NCI-H2029 (cell line): Measurements from ENCODE around the gene UCK1.

Experiments used
- DNase-seq: peaks from one replicate; lab custom pipeline; 2025; lab: John Stamatoyannopoulos, UW

Gene UCK1

DNA sequence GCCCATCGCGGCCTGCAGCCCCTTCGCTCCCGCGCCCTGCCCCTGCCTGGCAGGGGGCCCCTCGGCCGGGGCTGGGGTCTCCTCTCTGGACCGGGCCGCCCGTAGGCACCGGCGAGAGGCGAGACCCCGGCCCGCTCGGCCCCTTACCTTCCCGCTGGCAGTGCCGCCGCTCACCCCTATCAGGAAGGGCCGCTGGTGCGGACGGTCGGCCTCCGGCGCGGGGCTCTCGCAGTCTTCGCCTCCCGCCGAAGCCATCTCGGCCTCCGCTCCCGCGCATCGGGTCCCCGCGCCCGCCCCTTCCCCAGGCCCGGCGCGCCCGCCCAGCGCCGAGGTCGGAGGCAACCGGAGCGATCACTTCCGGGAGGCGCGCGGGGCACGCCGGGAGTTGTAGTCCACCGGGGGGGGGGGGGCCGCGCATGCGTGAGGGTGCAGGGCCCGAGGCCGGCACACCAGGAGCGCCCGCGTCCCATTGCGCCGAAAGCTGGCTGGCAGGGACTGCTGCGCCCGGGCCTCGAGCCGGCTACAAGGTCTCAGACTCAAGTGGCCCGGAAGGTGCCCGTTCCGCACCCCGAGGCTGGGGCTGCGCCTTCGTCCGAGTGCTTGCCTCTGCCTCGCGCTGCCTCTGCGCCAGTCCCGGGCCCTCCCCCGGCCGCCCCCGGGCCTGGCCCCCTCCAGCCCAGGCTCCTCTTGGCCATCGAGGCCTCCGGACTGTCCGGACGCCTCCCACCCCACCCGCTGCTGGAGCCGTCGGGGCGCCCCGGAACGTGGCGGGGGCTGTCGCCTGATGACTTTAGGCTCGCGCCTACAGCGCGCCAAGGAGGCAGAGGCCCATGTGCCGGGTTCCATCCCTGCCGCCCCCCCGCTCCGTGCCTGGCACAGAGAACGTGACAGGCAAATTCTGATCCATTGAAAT, at the start of gene UCK1:
TSS of gene UCK1 (minus strand) at position 344 of the 913 bp plus-strand sequence. CDS start at position 255, 89 bp downstream.
- peak; percentile 61 for DNase-seq

DNA sequence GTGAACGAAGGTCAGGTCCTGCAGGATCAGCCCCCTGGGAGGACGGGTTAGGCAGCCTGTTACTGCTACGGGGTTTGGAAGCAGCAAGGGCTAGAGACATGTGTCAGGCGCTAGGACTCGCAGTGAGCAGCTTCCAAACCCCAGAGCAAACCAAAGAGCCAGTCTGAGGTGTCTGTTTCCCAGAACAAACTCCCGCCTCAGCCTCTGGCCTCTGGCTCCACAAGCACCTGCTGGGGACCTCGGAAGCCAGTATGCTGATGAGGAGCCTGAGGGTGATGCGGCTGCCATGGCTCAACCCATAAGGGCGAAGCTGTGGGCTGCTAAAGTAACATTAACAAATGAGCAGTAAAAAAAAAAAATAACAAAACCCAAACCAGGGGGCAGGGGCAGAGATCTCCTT, 49.3 kb upstream of the UCK1 start:
- no peak for DNase-seq

DNA sequence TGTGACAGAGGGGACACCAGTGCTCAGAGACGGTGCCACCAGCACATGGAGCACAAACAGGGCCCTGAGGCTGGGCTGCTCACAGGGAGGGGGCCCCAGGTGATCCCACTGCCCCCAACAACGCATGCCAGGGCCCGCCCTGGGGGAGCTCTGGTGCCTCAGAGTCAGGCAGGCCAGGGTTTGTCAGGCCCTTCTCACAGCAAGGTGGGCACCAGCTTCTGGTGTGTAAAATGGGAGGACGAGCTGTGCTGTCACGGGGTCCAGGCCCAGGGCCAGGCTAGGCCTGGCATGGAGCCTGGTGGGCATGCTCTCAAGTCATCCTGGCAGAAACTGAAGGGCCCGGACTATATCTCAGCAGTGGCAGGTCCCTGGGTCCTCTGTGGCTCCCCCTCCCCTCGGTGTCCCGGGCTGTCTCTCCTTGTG, 48.7 kb upstream of the UCK1 start:
- DNase-seq = no peak

DNA sequence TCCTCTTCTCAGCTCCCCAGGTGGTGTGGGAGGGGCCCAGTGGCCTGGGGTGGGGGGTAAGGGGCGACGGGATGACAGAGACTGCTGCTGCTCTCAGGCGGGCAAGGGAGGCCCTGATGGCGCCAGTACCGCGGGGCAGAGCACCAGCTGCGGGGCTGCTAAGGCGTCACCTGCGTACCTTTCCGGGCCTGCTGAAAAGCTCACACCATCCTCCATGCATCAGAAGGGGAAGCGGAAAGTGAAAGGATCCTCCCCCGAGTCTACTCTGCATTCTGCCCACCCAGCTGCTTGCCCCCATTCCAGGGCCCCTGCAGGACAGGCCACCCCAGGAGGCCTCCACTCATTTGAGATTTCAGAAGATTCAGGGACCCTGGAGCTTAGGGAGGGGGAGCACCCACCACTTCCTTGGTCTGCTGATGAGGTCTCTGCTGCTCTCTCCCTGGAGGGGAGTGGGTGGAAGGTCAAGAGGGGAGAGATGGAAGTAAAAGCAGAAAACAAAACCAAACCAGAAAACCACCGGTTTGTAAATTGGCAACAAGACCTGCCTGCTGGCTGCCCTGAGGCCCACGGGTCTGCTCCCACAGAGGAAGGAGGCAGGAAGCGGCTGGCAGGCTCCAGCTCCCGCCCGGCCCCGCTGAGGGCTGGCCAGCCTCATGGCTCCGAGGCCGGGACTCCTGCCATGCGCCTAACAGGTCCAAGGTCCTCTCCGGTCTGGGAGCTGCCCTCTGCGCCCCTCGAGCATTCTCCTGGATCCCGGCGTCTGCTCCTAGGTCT, 47.9 kb upstream of the UCK1 start:
- DNase-seq = no peak

DNA sequence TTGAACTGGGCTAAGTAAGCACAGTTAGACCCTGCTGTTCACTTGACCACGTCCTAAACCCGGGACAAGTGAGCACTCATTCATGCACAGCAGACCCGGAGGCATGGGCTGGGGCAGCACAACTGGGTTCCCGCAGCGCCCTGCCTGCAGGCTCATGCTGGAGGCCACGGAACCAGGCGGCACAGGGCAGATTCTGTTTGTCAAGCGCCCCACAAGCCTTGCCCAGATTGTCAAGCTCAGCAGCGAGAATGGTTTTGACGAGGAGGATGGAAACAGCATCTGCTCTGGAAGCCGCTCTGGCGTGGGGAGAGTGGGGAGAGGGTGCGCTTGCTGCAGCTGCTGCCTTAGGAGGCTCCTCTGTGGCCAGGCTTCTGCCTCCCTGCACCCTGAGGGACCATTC, 47.0 kb upstream of the UCK1 start:
- DNase-seq = no peak

DNA sequence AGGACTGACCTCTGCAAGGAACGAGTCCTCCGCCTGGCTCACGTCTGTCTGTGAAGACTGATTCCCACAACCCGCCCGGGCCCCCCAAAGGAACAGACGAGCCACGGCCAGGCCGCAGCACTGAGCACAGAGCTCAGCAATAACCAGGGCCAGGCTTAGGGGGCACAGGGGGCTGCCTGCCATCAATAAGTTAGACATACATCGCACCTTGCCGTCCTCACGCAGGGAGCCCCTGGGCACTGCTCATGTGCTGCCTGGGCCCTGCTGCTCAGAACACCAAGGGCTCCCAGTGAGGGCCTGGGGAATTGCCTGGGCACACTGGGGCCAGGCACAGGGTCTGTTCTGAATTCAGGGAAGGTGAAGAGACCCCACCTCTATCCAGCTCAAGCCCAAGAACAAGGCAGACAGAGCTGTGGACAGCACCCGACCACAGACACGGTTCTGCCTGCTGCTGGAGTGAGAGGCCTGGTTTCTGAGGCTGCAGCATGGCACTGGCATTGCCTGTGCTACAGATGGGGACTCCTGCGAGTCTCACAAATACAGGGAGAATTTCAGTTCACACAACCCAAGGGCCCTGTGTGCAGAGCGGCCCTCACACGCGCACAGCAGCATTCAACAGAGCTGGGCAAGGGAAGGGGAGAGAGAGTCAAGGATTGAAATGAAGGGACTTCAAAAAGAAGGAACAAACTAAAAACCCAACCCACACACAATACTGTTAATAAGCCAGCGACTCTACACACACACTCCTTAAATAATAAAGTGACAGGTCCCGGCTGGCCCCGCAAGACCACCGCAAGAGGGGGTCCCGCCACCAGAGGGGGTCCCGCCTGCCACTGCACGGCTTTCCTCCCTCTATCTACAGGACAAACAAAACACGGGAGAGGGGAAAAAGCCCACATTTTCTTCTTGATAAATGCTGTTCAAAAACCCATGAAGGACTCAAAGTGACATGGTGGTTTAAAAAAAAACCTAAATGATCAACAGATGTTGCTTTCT, 46.2 kb upstream of the UCK1 start:
- DNase-seq = no peak

DNA sequence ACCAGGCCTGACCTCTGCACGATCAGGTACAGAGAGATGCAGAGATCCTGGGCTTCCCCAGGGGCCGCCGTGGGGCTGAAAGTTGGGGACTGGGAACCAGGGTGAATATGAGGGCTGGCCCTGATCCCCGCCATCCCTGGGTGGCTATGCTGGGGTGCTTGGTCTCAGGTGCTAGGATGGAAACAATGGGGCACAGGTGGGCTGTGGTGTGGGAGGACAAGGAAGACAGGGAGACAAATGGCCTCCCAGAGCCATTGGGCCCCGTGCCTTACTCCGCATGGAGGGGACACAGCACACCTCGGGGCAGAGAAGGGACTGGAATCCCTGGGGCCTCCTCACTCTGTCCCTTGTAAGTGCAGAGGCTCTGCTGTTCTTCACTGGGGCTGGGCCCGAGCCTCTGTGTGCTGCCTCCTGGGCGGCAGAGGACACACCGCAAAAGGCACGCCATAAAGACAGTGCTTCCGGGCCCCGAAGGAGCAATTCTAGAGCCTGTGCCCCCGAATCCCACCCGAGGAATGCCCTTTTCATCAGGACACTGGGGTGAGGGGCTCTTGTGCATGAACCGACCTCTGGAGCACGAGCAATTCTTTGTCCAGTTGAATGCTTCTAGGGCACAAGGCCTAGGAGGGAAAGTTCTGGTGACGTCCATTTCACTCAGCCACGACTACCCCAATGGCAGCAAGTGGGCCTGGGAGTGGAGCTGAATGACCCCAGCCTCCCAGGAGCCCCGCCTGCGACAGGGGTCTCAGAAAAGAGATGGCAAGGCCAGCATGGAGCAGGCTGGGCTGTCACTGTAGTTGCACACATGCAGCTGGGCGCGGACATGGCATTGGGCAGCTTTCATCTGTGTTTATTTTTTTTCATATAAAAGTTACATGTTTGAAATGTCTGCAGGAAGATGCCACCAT, 45.1 kb upstream of the UCK1 start:
- no peak for DNase-seq

DNA sequence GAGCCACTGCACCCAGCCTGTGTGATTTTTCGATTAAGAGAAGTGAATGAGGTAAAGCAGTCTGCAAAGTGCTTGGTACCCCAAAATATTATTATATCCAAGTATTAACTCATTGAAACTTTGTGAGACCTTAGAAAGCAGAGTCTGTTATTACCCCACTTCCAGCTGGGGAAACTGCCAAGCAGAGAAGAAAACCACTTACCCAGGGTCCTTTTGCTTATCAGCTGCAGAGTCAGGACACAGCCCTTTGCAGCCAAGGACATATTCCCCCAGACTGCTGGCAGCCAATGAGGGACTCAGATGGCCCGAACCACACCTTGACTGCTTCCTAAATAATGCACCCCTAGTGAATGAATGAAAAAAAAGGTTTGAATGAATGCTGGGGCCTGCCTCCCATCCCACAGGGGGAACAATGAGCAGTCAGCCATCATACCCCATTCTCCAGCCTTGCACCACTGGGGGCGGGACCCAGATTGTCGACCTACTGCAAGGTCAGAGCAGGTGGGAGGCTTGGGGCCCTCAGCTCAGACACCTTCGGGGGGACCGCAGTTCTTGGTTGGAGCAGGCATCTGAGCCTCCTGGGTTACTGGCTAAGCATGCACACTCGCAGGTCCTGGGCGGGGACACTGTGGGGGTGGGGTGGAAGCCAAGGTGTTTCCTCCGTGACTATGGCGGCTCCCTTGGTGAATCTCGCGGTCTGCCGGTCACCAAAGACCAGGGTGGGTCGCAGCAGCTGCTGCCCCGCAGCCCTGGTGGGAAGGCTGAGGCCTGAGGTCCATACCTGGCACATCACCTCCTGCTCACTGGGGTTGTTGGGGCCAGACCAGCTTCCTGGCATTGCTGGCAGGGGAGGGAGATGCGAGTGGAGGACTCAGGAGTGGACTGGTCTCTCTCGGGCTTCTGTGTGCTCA, 43.9 kb upstream of the UCK1 start:
- no peak for DNase-seq

DNA sequence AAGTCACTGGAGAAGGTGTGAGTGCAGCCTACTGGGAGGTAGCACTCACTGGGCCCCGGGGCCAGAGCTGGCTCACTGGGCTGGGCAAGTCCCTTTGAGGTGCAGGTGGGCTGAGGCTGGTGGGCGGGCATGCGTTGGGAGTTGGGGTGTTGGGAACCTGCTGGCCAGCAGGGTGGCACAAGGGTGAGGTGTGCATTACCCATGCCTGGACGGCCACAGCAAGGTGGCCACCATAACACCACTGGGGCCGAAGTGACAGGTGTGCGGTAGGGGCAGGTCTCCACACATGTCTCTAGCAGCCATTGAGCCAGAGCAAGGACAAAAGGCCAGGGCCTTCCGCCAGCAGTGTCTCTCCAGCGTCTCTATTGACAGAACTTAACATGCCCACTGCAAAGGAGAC, 36.8 kb upstream of the UCK1 start:
- DNase-seq = no peak

DNA sequence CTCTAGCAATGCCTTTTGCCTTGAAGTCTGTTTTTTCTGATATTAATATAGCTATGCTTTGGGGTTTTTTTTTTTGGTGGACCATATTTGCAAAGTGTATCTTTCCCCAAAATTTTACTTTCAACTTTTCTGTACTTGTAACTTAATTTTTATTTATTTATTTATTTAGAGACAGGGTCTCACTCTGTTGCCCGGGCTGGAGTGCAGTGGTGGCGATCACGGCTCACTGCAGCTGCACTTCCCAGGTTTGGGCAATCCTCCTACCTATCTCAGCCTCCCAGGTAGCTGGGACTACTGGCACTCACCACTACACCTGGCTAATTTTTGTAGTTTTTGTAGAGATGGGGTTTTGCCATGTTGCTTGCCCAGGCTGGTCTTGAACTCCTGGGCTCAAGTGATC, 35.1 kb upstream of the UCK1 start:
- DNase-seq = no peak

DNA sequence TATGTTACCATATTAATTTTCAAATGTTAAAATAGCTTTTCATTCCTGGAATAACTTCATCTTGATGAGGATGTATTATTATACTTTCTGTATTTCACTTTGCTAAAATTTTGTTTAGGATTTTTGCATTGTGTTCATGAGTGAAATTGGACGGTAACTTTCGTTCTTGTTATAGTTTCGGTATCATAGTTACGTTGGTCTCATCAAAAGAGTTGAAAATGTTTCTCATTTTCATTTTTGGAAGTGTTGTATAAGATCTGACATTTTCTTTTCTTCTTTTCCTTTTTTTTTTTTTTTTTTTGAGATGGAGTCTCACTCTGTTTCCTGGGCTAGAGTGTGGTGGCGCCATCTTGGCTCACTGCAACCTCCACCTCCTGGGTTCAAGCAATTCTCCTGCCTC, 34.3 kb upstream of the UCK1 start:
- no peak for DNase-seq

DNA sequence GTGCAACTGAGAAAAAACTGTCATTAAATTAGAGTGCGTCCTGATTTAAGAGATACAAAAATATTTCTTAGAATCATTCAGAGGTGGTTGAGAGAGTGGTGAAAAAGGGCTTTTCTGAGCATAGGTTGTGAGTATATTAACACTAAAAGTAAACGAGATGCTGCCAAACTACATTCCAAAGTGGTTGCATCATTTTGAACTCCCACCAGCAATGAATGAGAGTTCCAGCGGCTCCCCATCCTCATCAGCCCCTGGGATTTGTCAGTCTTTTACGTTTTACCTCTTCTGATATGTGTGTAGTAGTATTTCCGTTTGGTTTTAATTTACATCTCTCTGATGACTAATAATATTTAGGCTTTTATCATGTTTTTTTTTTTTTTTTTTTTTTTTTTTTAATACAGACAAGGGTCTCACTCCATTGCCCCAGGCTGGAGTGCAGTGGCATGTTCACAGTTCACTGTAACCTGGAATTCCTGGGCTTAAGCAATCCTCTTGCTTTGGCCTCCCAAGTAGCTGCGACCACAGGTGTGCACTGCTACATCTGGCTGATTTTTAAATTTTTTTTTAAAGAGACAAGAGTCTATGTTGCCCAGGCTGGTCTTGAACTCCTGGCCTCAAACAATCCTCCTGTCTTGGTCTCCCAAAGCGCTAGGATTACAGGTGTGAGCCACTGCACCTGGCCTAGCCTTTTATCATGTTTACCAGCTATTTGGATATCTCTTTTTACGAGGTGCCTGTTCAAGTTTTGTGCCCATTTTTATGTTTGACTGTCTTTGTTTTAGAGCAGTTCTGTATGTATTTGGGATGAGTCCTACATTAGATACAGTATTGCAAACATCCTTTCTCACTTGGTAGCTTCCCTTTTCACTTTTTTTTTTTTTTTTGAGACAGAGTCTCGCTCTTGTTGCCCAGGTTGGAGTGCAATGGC, 31.2 kb upstream of the UCK1 start:
- DNase-seq = no peak

DNA sequence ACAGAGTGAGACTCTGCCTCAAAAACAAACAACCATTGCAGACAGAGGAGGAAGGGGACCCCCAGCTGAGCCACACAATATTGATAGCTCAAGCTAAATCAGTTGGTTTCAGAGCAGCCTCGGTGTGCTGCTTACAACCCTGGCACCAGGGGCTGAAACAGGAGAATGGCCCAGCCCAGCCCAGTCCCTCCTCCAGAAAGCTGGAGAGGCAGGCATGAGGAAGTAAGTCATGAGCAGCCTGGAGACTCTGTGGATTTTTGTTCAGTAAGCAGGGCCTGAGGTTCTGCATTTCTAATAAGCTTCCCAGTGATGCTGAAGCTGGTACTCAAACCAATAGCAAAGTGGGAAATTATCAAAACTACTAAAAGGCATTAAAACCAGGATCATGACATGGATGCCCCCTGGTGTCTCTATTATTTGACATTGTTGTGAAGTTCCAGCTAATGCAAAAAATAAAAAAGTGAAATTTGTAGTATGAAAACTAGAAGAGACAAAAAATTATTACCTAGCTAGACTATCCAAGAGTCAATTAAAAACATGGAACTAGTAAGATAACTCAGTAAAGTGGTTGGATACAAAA, 28.4 kb upstream of the UCK1 start:
- no peak for DNase-seq

DNA sequence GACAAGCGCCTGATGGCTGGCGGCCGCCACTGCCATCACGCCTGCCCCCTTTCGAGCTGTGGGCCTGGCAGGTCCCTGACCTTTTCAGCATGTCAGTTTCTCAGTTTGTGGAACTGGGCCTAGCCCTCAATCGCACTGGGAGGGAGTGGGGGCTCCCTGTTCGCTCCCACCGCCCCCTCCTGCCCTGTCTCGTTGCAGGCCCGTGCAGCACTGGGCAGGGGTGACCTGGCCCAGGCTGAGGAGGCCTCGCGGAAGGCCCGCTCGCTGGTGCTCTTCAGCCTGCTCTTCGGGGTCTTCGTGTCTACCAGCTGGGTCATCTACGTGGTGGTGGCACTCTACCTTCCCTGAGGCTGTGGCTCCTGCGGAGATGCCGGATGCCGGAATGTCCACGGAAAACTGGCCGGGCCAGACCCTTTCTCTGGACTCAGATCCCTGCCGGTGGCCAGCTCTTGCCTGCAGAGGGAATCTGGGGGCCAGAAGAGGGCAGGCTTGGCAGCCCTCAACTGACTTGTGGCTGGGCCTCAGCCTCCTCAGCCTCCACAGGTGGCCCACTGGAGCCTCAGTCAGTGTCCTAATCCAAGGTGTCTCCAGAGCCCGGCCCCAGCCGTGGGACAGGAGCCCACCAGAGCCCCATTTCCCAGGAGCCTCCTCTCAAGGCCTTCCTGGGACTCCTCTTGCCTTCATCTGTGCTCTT, 26.9 kb upstream of the UCK1 start:
- DNase-seq = no peak

DNA sequence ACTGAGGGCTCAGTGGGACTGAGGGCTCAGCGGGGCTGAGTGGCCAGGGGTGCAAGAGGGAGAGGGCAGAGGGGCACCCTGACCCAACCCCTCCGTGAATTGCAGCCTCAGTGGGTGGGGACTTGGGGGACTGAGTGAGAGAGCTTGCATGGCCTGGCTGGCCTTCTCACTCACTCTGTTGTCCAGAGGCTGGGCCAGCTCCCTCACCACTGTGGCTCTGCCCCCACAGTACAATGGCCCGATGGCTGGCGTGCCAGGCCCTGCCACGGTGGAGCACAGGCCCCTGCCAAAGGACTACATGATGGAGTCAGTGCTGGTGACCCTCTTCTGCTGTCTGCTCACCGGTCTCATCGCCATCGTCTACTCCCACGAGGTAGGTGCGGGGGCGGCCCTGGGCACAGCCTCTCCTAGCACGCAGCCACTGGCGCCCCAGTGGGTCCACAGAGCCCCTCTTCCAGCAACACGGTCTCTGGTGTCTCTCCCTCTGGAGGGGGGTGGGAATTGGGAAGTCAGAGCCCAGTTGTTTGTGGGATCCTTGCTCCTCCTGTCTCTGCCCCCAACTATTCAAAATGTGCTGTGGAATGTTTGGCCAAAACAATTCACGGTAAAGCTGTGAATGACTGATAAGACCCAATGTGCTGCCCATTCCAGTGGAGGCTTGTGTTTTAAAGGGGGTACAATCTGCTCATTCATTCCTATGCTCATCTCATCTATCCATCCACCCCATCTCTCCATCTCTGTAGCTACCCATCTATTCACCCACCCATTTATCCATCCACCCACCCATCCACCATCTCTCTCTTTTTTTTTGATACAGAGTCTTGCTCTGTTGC, 25.0 kb upstream of the UCK1 start:
- no peak for DNase-seq

DNA sequence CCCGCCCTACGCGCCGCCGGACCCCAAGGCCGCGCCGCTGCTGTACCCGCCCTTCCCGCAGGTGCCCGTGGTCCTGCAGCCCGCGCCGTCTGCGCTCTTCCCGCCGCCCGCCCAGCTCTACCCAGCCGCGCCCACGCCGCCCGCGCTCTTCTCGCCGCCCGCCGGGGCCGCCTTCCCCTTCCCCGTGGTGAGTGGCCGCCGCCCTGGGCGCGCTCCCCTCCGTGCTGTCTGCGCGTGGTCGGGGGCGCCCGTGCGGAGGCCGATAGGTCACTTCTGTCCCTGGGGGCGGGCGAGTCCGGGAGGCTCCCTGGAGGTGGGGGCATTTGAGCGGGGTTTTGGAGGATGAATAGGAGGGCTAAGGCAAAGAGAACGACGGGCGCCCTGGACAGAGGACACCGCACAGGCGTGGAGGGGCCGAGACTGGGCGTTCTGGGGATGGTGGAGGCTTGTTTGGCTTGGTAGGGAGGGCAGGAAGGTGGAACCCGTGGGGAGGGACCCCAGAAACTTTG, 23.8 kb upstream of the UCK1 start:
- DNase-seq = no peak
